Astrocyte of the spinal cord (primary cell): ENCODE measurements around the gene RAB37.

ENCODE experiments used
- DNase-seq: peaks from one replicate; pipeline ENCODE4 v3.0.0; 2011; ENCODE audit warnings: low read depth, low spot score
- H3K4me3 ChIP-seq: 2 replicates; pipeline ENCODE4 v1.5.1; 2011; ENCODE audit warnings: low read depth, mild to moderate bottlenecking, low read length, moderate library complexity
- in situ Hi-C: cut with HindIII; loops from 2 replicates; pipeline ENCODE4 v1.10.0; 2017; ENCODE audit warnings: low sequenced_read_pairs
- TF ChIP-seq, protein P1 (sequence below): IDR thresholded peaks from 2 replicates; pipeline ENCODE4 v1.5.1; 2012; ENCODE audit warnings: low read depth, mild to moderate bottlenecking, low read length, inconsistent platforms

Gene RAB37

GRCh38 chr17:74752415-74752814 is 15.4 kb downstream of the RAB37 start:
- DNase-seq, result no peak
- in situ Hi-C loops, result no loop called here
- H3K4me3 ChIP-seq, result no peak overlapping the region
- TF ChIP-seq, protein P1, sequence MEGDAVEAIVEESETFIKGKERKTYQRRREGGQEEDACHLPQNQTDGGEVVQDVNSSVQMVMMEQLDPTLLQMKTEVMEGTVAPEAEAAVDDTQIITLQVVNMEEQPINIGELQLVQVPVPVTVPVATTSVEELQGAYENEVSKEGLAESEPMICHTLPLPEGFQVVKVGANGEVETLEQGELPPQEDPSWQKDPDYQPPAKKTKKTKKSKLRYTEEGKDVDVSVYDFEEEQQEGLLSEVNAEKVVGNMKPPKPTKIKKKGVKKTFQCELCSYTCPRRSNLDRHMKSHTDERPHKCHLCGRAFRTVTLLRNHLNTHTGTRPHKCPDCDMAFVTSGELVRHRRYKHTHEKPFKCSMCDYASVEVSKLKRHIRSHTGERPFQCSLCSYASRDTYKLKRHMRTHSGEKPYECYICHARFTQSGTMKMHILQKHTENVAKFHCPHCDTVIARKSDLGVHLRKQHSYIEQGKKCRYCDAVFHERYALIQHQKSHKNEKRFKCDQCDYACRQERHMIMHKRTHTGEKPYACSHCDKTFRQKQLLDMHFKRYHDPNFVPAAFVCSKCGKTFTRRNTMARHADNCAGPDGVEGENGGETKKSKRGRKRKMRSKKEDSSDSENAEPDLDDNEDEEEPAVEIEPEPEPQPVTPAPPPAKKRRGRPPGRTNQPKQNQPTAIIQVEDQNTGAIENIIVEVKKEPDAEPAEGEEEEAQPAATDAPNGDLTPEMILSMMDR, result no peak

DNA sequence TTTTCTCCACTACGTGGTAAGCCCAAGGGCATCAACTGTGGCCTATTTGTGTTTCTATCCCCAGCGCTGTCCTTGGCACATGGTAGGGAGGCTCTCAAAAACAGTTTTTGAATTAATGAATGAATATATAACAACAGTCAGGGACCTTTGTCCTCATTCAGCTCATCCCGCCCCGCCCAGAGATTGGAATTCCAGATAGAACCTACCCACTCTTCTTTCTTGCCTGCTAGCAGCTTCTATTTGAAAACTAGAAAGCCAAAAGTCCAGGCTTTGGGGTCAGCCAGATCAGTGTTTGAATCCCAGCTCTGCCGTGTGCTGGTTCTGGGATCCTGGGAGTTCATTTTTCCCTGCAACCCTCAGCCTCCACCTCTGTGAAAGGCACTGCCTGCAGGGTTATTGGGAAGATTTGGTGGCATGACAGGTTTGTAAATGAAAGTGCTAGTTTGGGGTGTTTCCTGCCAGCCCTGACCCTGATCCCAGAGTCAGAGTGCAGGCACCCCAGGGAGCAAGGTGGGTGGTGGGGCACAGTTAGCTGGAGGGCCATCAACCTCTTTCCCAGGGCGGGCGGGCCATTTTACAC is 15.9 kb downstream of the RAB37 start:
- no peak for DNase-seq
- no peak overlapping the region for H3K4me3 ChIP-seq
- in situ Hi-C loops, result no loop called here
- TF ChIP-seq, protein P1, result no peak

DNA sequence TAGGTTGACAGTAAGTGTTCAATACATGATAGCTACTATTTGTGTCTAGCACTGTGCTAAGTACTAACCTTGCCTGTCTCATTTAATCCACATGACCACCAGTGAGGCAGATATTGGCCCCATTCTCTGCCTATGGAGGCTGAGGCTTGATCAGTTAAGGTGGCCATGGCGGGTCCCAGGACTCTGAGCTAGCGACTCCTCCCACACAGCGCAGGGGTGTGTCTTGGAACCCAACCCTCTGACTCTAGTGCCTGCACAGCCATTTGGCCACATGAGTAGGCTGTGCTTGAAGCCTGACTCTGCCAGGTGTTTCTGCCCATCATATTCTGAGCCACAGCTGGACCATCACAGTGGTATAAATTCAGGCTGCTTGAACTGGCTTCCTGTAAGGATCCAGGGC is 17.8 kb downstream of the RAB37 start:
- no peak overlapping the region for H3K4me3 ChIP-seq
- TF ChIP-seq, protein P1, result no peak
- no peak for DNase-seq
- in situ Hi-C loops, result no loop called here

- in situ Hi-C loops, result no loop called here
- TF ChIP-seq, protein P1, result no peak
- DNase-seq, result no peak
- no peak overlapping the region for H3K4me3 ChIP-seq
Observed at GRCh38 chr17:74755533-74755932, 18.5 kb downstream of the RAB37 start.

- TF ChIP-seq, protein P1, result no peak
- no peak for DNase-seq
- in situ Hi-C loops, result no loop called here
- H3K4me3 ChIP-seq, result no peak overlapping the region
Observed at GRCh38 chr17:74756891-74757290, 19.8 kb downstream of the RAB37 start.

GRCh38 chr17:74757502-74757901 is 20.4 kb downstream of the RAB37 start:
- no peak for DNase-seq
- TF ChIP-seq, protein P1, result no peak
- in situ Hi-C loops, result no loop called here
- H3K4me3 ChIP-seq, result no peak overlapping the region
